Measurements from ENCODE around the gene PANK4.

GRCh38 chr1:2534315-2534686, 7.9 kb upstream of the PANK4 start:
- TF ChIP-seq CTCF (IDR thresholded peaks at IDR 0.05) (no peak), POLR2A (IDR thresholded peaks at IDR 0.05) (no peak)
